LNCaP clone FGC (cell line): ENCODE results near the gene CLHC1.
"Not testable (repeated sequence)": the region's sequence is repeated elsewhere in the genome, so short reads cannot be mapped to it uniquely, and the experiment has no call there.

Experiments
- DNase-seq: peaks from one replicate; pipeline ENCODE4 v3.0.0-alpha.2; 2011; ENCODE audit warnings: low read depth
- H3K4me3 ChIP-seq: 2 replicates; pipeline ENCODE4 v1.5.1; 2011; ENCODE audit warnings: mild to moderate bottlenecking, low read depth, low read length, control low read depth
- TF ChIP-seq, protein P1 (sequence below): IDR thresholded peaks from 2 replicates; pipeline ENCODE4 v1.5.1; 2012; ENCODE audit warnings: mild to moderate bottlenecking; ENCODE audit not compliant: control insufficient read depth, insufficient read depth; ENCODE audit errors: extremely low read depth

CLHC1 gene

DNA sequence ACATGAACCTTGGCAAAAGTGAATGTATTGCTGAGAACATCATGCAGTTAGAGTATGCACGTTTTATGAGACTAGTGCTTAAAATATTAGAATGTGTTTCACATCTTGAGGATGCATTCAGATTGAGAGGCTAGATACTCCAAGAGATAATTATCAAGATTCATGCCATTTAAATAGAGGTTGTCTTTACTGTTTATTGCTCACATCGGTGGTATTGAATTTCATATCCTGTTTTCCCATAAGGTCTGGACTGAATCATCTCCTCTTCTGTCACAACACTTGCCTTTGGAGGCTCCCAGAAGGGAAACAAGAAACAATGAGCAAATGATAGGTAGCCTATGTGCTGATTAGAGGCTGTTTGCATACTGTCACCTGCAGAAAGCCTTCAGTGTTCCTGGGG lies 83.8 kb downstream of the CLHC1 start:
- TF ChIP-seq, protein P1, sequence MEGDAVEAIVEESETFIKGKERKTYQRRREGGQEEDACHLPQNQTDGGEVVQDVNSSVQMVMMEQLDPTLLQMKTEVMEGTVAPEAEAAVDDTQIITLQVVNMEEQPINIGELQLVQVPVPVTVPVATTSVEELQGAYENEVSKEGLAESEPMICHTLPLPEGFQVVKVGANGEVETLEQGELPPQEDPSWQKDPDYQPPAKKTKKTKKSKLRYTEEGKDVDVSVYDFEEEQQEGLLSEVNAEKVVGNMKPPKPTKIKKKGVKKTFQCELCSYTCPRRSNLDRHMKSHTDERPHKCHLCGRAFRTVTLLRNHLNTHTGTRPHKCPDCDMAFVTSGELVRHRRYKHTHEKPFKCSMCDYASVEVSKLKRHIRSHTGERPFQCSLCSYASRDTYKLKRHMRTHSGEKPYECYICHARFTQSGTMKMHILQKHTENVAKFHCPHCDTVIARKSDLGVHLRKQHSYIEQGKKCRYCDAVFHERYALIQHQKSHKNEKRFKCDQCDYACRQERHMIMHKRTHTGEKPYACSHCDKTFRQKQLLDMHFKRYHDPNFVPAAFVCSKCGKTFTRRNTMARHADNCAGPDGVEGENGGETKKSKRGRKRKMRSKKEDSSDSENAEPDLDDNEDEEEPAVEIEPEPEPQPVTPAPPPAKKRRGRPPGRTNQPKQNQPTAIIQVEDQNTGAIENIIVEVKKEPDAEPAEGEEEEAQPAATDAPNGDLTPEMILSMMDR, result no peak
- DNase-seq, result no peak
- no peak overlapping the region for H3K4me3 ChIP-seq

DNA sequence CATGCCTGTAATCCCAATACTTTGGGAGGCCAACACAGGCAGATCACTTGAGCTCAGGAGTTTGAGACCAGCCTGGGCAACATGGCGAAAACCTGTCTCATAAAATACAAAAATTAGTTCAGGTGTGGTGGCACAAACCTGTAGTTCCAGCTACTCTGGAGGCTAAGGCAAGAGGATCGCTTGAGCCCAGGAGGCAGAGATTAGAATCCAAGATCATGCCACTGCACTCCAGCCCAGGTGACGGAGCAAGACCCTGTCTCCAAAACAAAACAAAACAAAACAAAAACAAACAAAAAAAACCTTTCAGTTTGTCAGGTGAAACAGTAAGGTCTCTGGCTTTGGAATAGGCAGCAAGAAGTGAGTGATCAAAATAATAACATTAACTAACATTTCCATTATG lies 84.6 kb downstream of the CLHC1 start:
- H3K4me3 ChIP-seq, result no peak overlapping the region
- TF ChIP-seq, protein P1, result no peak
- DNase-seq, result no peak

DNA sequence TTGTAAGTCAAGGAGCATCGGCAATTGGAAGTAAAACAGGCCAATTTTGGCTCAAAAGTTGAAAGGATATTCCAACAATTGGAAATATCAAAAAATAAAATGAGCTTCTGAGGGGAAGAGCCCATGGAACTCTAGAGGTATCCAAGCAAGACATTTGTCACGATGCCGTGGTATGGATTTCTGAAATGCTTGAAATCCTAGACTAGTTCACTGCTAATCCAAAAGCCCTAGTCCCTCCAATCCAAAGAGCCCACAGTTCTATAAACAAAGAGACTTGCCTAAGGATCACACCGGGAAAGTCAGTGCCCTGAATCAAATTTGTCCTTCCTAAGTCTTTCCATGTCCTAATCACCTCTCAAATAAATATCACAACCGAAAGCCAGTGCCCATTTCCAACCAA lies 85.1 kb downstream of the CLHC1 start:
- no peak overlapping the region for H3K4me3 ChIP-seq
- TF ChIP-seq, protein P1, result no peak
- no peak for DNase-seq

DNA sequence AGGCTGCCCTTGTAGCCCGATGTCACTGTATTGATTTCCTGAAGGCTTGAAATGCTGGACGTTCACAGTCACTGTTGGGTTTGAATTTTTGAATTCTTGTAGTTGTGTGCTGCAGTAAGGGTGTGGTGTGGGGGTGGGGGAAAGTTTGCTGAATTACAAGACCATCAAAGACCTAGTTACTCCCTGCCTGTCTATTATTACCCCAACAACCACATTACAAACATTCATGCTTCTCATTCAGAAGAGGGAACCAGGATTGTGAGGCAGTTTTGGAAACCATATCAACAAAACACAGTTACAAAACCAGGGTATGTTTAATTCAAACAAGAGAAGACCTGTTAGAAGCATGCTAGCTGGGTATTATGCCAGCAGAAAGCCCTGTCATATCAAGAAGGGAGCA lies 85.8 kb downstream of the CLHC1 start:
- DNase-seq, result no peak
- TF ChIP-seq, protein P1, result no peak
- H3K4me3 ChIP-seq, result no peak overlapping the region

DNA sequence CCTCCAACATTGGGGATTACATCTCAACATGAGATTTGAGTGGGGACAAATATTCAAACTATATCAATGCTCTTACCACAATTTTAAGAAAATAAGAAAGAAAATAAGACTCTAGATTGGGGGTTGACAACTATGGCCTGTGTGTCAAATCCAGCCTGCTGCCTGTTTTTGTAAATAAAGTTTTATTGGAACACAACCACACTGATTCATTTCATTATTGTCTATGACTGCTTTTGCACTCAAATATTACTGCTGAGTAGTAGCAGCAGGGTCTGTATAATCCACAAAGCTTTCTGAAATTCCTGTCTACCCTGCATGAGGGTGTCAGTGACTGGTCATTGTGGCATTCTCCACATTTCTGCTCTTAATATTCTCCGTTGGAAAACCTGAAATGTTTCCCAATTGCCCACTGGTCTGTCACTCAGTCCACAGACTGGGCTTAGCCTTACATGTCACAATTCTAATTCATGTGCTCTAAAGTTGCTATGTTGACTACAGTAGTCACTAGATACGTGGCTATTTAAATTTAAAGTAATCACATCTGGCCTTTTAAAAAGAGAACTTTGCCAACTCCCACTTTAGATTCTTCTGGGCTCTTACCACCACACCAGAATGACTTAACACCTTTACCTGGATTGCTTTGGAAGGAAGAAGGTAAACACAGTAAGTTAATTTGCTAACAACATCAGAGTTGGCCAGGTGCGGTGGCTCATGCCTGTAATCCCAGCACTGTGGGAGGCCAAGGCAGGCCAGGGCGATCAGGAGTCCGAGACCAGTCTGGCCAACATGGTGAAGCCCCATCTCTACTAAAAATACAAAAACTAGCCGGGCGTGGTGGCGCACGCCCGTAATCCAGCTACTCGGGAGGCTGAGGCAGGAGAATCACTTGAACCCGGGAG lies 86.9 kb downstream of the CLHC1 start:
- H3K4me3 ChIP-seq, result no peak overlapping the region
- DNase-seq, result no peak
- TF ChIP-seq, protein P1, result no peak

DNA sequence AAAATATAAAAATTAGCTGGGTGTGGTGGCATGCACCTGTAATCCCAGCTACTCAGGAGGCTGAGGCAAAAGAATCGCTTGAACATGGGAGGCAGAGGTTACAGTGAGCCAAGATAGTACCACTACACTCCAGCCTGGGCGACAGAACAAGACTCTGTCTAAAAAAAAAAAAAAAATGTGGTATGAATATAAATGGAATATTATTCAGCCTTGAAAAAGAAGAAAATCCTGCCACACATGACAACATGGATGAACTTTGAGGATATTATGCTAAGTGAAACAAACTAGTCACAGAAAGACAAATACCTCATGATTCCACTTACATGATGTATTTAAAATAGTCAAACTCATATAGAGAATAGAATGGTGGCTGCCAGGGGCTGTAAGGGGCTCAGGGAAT lies 88.4 kb downstream of the CLHC1 start:
- H3K4me3 ChIP-seq, DNase-seq: not testable (repeated sequence)

DNA sequence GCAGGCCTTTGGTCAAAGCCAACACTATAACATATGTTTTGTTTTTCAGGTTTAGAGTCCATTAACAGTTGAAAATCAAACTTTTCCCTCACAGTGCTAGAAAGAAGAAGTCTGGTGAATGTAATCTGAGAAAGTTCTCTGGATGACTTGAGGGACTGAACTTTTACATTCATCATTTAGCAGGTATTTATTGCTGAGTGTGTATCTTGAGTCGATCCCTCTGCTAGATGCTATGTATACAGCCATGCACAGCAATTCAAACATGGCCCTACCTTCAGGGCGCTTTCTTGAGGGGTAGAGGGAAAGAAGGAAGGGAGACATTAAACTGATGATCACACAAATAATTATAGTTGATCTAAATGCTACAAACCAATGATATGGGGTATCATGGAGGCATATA lies 89.6 kb downstream of the CLHC1 start:
- DNase-seq, result no peak
- TF ChIP-seq, protein P1, result no peak
- H3K4me3 ChIP-seq, result no peak overlapping the region
